NCI-H1436 (cell line): ENCODE data around the gene LMTK2.

Source experiments
- DNase-seq: peaks from one replicate; lab custom pipeline; 2025; lab: John Stamatoyannopoulos, UW

The LMTK2 gene

GRCh38 chr7:98175260-98175940 lies 68.7 kb downstream of the LMTK2 start:
- no peak for DNase-seq

- no peak for DNase-seq
Measured at GRCh38 chr7:98177553-98177952, 70.9 kb downstream of the LMTK2 start.

GRCh38 chr7:98178321-98178720 lies 71.7 kb downstream of the LMTK2 start:
- no peak for DNase-seq

DNA sequence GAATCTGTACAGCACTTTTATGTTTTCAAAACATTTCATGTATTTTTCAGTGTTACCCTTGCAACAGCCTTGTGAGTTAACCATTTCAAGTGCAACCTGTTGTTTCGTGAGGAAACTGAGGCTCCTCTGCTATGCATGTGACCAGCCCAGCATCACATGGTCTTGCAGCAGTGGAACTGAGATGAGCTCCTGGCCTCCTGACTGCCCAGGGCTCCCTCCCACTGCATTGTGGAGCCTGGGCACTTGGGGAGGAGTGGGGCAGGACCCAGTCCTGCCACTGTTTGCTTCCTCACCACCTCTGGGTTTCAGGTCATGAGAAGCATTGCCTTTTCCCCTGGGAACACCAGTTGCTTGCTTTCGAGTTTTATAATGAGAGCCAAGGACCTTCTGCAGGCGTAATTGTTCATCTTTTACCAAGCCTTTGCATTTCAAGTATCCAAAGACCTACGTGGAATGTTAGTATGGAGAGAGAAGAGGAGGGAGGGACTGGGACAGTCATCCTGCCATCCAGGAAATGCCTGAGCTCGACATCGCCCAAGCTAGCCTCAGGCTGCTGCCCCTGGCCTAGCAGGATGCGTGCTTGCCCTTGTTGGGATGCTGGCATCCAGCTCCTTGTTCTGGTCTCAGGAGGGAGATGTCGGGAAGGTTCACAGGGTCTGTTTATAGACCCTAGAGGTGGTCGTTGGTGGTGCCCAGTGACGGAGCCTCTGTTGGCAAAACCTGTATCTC lies 72.3 kb downstream of the LMTK2 start:
- no peak for DNase-seq

GRCh38 chr7:98180751-98181150 lies 74.1 kb downstream of the LMTK2 start:
- DNase-seq, result no peak

GRCh38 chr7:98185101-98185500 lies 78.4 kb downstream of the LMTK2 start:
- no peak for DNase-seq

DNA sequence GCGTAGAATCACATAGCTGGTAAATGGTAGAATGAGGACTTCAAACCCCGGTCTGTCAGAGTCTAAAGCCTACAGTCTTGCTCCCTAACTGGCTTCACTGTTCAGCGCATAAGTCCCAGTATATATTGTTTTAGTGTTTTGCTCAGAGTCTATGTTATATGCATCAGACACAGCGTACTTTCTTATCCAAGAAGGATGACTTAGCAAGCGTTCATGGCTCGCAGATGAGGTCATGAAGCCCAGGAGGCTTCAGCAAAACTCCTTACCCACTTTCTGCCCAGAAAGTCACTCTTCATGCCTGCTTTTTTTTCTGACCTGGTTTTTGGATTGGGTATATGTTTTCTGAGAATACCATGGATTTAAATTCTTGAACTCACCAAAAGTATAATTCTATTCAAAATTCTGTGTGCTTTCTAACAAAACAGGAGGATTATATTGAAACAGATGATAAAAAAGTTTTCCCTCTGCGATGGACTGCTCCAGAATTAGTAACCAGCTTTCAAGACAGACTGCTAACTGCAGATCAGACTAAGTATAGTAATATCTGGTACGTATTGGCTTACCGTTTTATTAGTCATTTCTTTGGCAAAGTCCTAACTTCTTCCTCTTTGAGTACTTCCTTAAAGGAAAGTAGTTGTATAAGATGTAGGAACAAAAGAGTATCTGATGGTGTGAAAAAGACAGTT lies 79.9 kb downstream of the LMTK2 start:
- no peak for DNase-seq

DNA sequence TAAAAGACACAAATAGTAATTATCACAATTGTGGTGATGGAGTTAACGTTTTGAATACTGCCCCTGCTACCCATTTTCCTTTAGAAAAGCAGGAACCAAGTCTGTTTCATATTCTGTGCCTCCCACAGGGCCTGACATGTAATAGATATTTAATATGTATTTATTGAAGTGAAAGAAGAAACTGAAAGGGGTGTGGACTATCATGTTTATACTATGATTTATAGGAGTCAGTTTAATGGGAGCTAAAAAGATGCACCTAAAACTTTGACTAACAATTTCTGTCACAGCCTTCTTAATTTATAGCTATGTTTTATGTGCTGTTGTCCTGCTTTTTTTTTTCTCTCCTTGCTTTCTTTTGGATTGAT lies 80.5 kb downstream of the LMTK2 start:
- no peak for DNase-seq

GRCh38 chr7:98189559-98189958 lies 82.9 kb downstream of the LMTK2 start:
- no peak for DNase-seq

DNA sequence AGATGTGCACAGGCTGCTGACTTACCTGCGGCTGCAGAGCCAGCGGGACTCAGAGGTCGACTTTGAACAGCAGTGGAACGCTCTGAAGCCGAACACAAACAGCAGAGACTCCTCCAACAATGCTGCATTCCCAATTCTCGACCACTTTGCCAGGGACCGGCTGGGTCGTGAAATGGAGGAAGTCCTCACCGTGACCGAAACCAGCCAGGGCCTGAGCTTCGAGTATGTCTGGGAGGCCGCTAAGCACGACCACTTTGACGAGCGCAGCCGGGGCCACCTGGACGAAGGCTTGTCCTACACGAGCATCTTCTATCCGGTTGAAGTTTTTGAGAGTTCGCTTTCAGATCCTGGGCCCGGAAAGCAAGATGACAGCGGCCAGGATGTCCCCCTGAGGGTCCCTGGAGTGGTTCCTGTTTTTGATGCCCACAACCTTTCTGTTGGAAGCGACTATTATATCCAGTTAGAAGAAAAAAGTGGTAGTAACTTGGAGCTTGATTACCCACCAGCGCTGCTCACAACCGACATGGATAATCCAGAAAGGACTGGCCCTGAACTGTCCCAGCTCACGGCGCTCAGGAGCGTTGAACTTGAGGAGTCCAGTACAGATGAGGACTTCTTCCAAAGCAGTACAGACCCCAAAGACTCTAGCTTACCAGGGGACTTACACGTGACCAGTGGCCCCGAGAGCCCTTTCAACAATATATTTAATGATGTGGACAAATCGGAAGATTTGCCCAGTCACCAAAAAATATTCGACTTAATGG lies 85.2 kb downstream of the LMTK2 start:
- no peak for DNase-seq

DNA sequence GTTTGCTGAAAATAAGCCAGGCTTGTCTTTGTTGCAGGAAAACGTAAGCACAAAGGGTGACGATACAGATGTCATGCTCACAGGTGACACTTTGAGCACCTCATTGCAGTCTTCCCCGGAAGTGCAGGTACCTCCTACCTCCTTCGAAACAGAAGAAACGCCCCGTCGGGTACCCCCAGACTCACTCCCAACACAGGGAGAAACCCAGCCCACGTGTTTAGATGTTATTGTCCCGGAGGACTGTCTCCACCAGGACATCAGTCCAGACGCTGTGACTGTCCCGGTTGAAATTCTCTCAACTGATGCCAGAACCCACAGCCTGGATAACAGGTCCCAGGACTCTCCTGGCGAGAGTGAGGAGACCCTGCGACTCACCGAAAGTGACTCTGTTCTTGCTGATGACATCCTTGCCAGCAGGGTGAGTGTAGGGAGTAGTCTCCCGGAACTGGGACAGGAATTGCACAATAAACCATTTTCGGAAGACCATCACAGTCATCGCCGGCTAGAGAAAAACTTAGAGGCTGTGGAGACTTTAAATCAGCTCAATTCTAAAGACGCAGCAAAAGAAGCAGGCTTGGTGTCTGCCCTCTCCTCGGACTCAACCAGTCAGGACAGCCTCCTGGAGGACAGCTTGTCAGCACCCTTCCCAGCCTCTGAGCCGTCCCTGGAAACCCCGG lies 86.3 kb downstream of the LMTK2 start:
- no peak for DNase-seq

DNA sequence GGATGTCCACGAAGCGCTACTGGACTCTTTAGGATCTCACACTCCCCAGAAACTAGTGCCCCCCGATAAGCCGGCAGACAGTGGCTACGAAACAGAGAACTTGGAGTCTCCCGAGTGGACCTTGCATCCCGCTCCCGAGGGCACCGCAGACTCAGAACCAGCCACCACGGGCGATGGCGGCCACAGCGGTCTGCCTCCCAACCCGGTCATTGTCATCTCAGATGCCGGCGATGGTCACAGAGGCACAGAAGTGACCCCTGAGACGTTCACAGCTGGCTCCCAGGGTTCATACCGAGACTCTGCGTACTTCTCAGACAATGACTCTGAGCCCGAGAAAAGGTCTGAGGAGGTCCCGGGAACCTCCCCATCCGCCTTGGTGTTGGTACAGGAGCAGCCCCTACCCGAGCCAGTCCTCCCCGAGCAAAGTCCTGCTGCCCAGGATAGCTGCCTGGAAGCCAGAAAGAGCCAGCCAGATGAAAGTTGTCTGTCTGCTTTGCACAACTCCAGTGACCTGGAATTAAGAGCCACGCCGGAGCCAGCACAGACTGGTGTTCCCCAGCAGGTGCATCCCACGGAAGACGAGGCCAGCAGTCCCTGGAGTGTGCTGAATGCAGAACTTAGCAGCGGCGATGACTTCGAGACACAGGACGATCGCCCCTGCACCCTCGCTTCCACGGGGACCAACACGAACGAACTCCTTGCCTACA lies 87.0 kb downstream of the LMTK2 start:
- no peak for DNase-seq

GRCh38 chr7:98194186-98194585 lies 87.5 kb downstream of the LMTK2 start:
- DNase-seq, result no peak

GRCh38 chr7:98194672-98195457 lies 88.2 kb downstream of the LMTK2 start:
- no peak for DNase-seq

DNA sequence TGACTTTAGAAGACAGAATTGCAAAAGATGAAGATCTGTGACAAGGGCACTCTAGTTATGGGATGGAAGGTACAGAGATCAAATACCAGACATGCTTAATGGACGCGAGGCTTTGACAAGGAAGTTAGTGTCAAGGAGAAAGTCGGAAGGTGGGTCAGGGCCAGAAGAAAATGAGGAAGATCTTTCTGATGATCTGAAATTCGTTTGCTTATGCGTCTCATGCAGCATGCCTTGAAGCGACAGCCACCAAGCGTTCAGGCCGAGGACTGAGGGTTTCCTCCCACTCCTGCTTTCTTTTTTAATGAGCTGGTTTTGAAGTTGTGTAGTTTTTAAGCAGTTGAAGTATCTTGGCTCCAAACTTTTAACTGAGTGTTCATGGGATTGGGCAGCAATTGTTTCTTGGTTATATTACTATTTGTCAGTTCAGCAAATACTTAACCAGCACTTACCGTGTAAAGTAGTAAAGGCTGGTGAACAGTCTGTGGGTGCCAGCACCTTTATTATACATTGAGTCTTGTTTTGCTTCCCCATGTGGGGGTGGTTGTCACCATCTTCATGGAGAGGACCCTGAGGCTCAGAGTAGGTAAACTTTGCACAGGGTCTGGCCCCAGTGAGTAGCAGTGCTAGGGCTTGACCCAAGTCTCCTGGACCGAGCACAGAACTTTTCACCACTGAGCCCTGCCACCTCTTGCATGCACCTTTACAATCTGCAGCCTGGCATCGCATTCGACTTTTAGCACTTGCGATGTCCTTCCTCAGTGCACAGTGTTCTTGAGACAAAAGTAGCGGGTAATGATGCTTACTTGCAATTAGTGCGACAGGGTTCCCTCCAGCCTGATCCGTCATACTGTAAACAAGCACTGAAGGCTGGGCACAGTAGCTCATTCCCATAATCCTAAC lies 90.3 kb downstream of the LMTK2 start:
- no peak for DNase-seq

- DNase-seq, result no peak
Measured at GRCh38 chr7:98199131-98199530, 92.5 kb downstream of the LMTK2 start.

GRCh38 chr7:98200364-98200763 lies 93.7 kb downstream of the LMTK2 start:
- no peak for DNase-seq

DNA sequence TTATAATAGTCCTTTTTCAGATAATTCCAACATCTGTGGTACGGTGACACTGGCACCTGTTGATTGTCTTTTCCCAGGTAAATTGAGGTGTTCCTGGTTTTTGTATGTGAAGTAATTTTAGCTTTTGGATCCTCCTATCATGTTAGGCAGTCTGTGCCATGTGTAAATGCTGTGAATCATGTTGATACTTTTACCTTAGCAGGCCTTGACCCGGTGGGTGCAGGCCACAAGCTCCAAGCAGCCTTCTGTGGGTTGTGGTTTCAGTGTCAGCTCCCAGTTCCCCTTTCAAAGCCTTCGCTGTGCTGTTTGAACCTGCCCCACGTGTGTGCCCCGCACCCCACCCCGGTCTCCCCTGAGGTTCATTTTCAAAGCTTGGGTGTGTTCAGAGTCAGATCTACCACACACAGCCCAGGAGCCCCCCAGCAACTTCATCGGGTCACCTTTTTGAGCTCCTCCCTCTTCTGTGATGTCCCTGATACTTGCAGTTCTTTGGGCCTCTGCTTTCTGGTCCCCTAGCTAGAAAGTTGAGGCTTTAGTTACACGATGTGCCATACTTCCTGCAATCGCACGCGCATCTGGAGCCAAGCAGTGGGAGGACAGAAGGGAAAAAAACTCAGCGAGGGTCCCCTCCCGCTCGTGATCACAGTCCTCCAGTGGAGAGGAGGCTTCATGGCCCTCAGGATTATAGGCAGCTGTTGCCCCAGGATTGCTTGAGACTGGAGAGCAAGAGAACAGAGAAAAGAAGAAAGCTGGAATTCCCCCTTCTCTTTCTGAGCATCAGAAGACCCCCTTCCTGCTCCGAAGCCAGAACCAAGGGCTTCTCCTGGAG lies 95.9 kb downstream of the LMTK2 start:
- no peak for DNase-seq
